ENCODE measurements around the gene C6orf120.

C6orf120 gene

GRCh38 chr6:169668203-169668847, 33.6 kb upstream of the C6orf120 start:
- no CpG with 5 or more reads among the region's 15 CpGs for WGBS, 2 donors (ENCODE audit: extremely low coverage in 2 of 2, insufficient read length in 2 of 2, insufficient replicate concordance in 1 of 2)
- no peaks in the 10 kb centered on the region for H3K27me3 ChIP-seq (ENCODE audit: control insufficient read depth in 3 of 3, insufficient read depth in 3 of 3, low read depth in 1 of 3, low read length in 3 of 3)
- H3K4ac ChIP-seq (ENCODE audit: low read length) = no peak overlapping the region
- H3K27ac ChIP-seq (replicated peaks; ENCODE audit: low read length) = no peak overlapping the region
- H3K18ac ChIP-seq (ENCODE audit: low read length) = no peak overlapping the region
- no peak overlapping the region for H4K8ac ChIP-seq (ENCODE audit: low read depth, low read length)
- no peak overlapping the region for H2BK120ac ChIP-seq (ENCODE audit: low read depth, low read length)
- no peak overlapping the region for H3K4me2 ChIP-seq (ENCODE audit: insufficient read depth, low read length, poor library complexity, severe bottlenecking)
- peaks cover 40 to 92% of the 10 kb centered on the region in 2 donors for H3K36me3 ChIP-seq (replicated peaks in 1 of 2; ENCODE audit: control insufficient read depth in 2 of 2, insufficient read depth in 2 of 2, low read length in 2 of 2)
- no peak overlapping the region for H3K4me3 ChIP-seq (ENCODE audit: low read length in 2 of 2)
- no peak overlapping the region for H2BK15ac ChIP-seq (ENCODE audit: low read length)
- peaks cover 10% of the 10 kb centered on the region for H3K79me1 ChIP-seq (ENCODE audit: low read depth, low read length)
- DNase-seq (ENCODE audit: low spot score) = no peak
- no peak overlapping the region for H3K14ac ChIP-seq (ENCODE audit: low read length)
- no peak overlapping the region for H2BK5ac ChIP-seq (ENCODE audit: low read length)
- H3K23ac ChIP-seq (ENCODE audit: low read depth, low read length, poor library complexity) = no peak overlapping the region
- H2BK12ac ChIP-seq (ENCODE audit: low read length) = no peak overlapping the region
- H4K91ac ChIP-seq (ENCODE audit: low read depth, low read length, poor library complexity) = no peak overlapping the region
- H3K9ac ChIP-seq (ENCODE audit: low read depth, low read length, poor library complexity) = no peak overlapping the region
- H2AFZ ChIP-seq (ENCODE audit: low read length) = no peak overlapping the region
- peaks cover 0 to 4% of the 10 kb centered on the region in 2 donors for H3K9me3 ChIP-seq (replicated peaks in 1 of 2; ENCODE audit: control insufficient read depth in 2 of 2, insufficient read depth in 1 of 2, low read depth in 1 of 2, low read length in 2 of 2)
- H2AK5ac ChIP-seq (ENCODE audit: low read depth, low read length) = no peak overlapping the region
- H3K4me1 ChIP-seq (ENCODE audit: control insufficient read depth in 2 of 2, insufficient read depth in 1 of 2, low read depth in 1 of 2, low read length in 2 of 2) = peaks cover 0 to 18% of the 10 kb centered on the region in 2 donors

- Histone ChIP-seq H4K91ac (ENCODE audit: low read depth, low read length, poor library complexity) (no peak overlapping the region), H3K14ac (ENCODE audit: low read length) (no peak overlapping the region), H2BK15ac (ENCODE audit: low read length) (no peak overlapping the region), H3K27me3 (ENCODE audit: control insufficient read depth in 3 of 3, insufficient read depth in 3 of 3, low read depth in 1 of 3, low read length in 3 of 3) (no peaks in the 10 kb centered on the region), H3K4me1 (ENCODE audit: control insufficient read depth in 2 of 2, insufficient read depth in 1 of 2, low read depth in 1 of 2, low read length in 2 of 2) (peaks cover 0 to 18% of the 10 kb centered on the region in 2 donors), H3K4ac (ENCODE audit: low read length) (no peak overlapping the region), H3K79me1 (ENCODE audit: low read depth, low read length) (peaks cover 8% of the 10 kb centered on the region), H3K36me3 (replicated peaks in 1 of 2; ENCODE audit: control insufficient read depth in 2 of 2, insufficient read depth in 2 of 2, low read length in 2 of 2) (peaks cover 32 to 84% of the 10 kb centered on the region in 2 donors), H2BK120ac (ENCODE audit: low read depth, low read length) (no peak overlapping the region), H3K4me3 (ENCODE audit: low read length in 2 of 2) (no peak overlapping the region), H3K23ac (ENCODE audit: low read depth, low read length, poor library complexity) (no peak overlapping the region), H3K9me3 (replicated peaks in 1 of 2; ENCODE audit: control insufficient read depth in 2 of 2, insufficient read depth in 1 of 2, low read depth in 1 of 2, low read length in 2 of 2) (no peaks in the 10 kb centered on the region), H3K27ac (replicated peaks; ENCODE audit: low read length) (no peak overlapping the region), H2BK5ac (ENCODE audit: low read length) (no peak overlapping the region), H2AK5ac (ENCODE audit: low read depth, low read length) (no peak overlapping the region), H3K4me2 (ENCODE audit: insufficient read depth, low read length, poor library complexity, severe bottlenecking) (no peak overlapping the region), H2AFZ (ENCODE audit: low read length) (no peak overlapping the region), H2BK12ac (ENCODE audit: low read length) (no peak overlapping the region), H4K8ac (ENCODE audit: low read depth, low read length) (no peak overlapping the region), H3K9ac (ENCODE audit: low read depth, low read length, poor library complexity) (no peak overlapping the region), H3K18ac (ENCODE audit: low read length) (no peak overlapping the region)
- DNase-seq (ENCODE audit: low spot score) = no peak
- WGBS, 2 donors (ENCODE audit: extremely low coverage in 2 of 2, insufficient read length in 2 of 2, insufficient replicate concordance in 1 of 2) = no CpG with 5 or more reads among the region's 6 CpGs
Measured at GRCh38 chr6:169669147-169669546, 32.8 kb upstream of the C6orf120 start.

- Histone ChIP-seq H3K79me1 (ENCODE audit: low read depth, low read length) (peaks cover 6% of the 10 kb centered on the region), H3K9me3 (replicated peaks in 1 of 2; ENCODE audit: control insufficient read depth in 2 of 2, insufficient read depth in 1 of 2, low read depth in 1 of 2, low read length in 2 of 2) (no peaks in the 10 kb centered on the region), H3K36me3 (replicated peaks in 1 of 2; ENCODE audit: control insufficient read depth in 2 of 2, insufficient read depth in 2 of 2, low read length in 2 of 2) (peaks cover 29 to 84% of the 10 kb centered on the region in 2 donors), H2AFZ (ENCODE audit: low read length) (no peak overlapping the region), H2BK5ac (ENCODE audit: low read length) (no peak overlapping the region), H2AK5ac (ENCODE audit: low read depth, low read length) (no peak overlapping the region), H3K14ac (ENCODE audit: low read length) (no peak overlapping the region), H2BK15ac (ENCODE audit: low read length) (no peak overlapping the region), H3K4me3 (ENCODE audit: low read length in 2 of 2) (no peak overlapping the region), H3K4ac (ENCODE audit: low read length) (no peak overlapping the region), H2BK120ac (ENCODE audit: low read depth, low read length) (no peak overlapping the region), H4K91ac (ENCODE audit: low read depth, low read length, poor library complexity) (no peak overlapping the region), H2BK12ac (ENCODE audit: low read length) (no peak overlapping the region), H3K23ac (ENCODE audit: low read depth, low read length, poor library complexity) (no peak overlapping the region), H4K8ac (ENCODE audit: low read depth, low read length) (no peak overlapping the region), H3K9ac (ENCODE audit: low read depth, low read length, poor library complexity) (no peak overlapping the region), H3K18ac (ENCODE audit: low read length) (no peak overlapping the region), H3K4me1 (ENCODE audit: control insufficient read depth in 2 of 2, insufficient read depth in 1 of 2, low read depth in 1 of 2, low read length in 2 of 2) (peaks cover 0 to 18% of the 10 kb centered on the region in 2 donors), H3K4me2 (ENCODE audit: insufficient read depth, low read length, poor library complexity, severe bottlenecking) (no peak overlapping the region), H3K27ac (replicated peaks; ENCODE audit: low read length) (no peak overlapping the region), H3K27me3 (ENCODE audit: control insufficient read depth in 3 of 3, insufficient read depth in 3 of 3, low read depth in 1 of 3, low read length in 3 of 3) (no peaks in the 10 kb centered on the region)
- no CpG with 5 or more reads among the region's 7 CpGs for WGBS, 2 donors (ENCODE audit: extremely low coverage in 2 of 2, insufficient read length in 2 of 2, insufficient replicate concordance in 1 of 2)
- no peak for DNase-seq (ENCODE audit: low spot score)
Measured at GRCh38 chr6:169669889-169670288, 32.0 kb upstream of the C6orf120 start.

GRCh38 chr6:169671563-169671962, 30.4 kb upstream of the C6orf120 start:
- H3K27me3 ChIP-seq (ENCODE audit: control insufficient read depth in 3 of 3, insufficient read depth in 3 of 3, low read depth in 1 of 3, low read length in 3 of 3) = no peaks in the 10 kb centered on the region
- H4K91ac ChIP-seq (ENCODE audit: low read depth, low read length, poor library complexity) = no peak overlapping the region
- no peak overlapping the region for H2AK5ac ChIP-seq (ENCODE audit: low read depth, low read length)
- no peak for DNase-seq (ENCODE audit: low spot score)
- H3K18ac ChIP-seq (ENCODE audit: low read length) = no peak overlapping the region
- peak overlapping the region; percentile 34 for H3K23ac ChIP-seq (ENCODE audit: low read depth, low read length, poor library complexity)
- peaks cover 1 to 18% of the 10 kb centered on the region in 2 donors for H3K4me1 ChIP-seq (ENCODE audit: control insufficient read depth in 2 of 2, insufficient read depth in 1 of 2, low read depth in 1 of 2, low read length in 2 of 2)
- H3K79me1 ChIP-seq (ENCODE audit: low read depth, low read length) = peaks cover 3% of the 10 kb centered on the region
- H3K9me3 ChIP-seq (replicated peaks in 1 of 2; ENCODE audit: control insufficient read depth in 2 of 2, insufficient read depth in 1 of 2, low read depth in 1 of 2, low read length in 2 of 2) = no peaks in the 10 kb centered on the region
- no peak overlapping the region for H3K27ac ChIP-seq (replicated peaks; ENCODE audit: low read length)
- no peak overlapping the region for H2BK5ac ChIP-seq (ENCODE audit: low read length)
- WGBS, 2 donors (ENCODE audit: extremely low coverage in 2 of 2, insufficient read length in 2 of 2, insufficient replicate concordance in 1 of 2) = no CpG with 5 or more reads among the region's 5 CpGs
- no peak overlapping the region for H3K9ac ChIP-seq (ENCODE audit: low read depth, low read length, poor library complexity)
- no peak overlapping the region for H2BK120ac ChIP-seq (ENCODE audit: low read depth, low read length)
- no peak overlapping the region for H3K4ac ChIP-seq (ENCODE audit: low read length)
- no peak overlapping the region for H4K8ac ChIP-seq (ENCODE audit: low read depth, low read length)
- no peak overlapping the region for H2AFZ ChIP-seq (ENCODE audit: low read length)
- peaks cover 25 to 79% of the 10 kb centered on the region in 2 donors for H3K36me3 ChIP-seq (replicated peaks in 1 of 2; ENCODE audit: control insufficient read depth in 2 of 2, insufficient read depth in 2 of 2, low read length in 2 of 2)
- no peak overlapping the region for H2BK12ac ChIP-seq (ENCODE audit: low read length)
- no peak overlapping the region for H3K4me2 ChIP-seq (ENCODE audit: insufficient read depth, low read length, poor library complexity, severe bottlenecking)
- no peak overlapping the region for H2BK15ac ChIP-seq (ENCODE audit: low read length)
- H3K4me3 ChIP-seq (ENCODE audit: low read length in 2 of 2) = no peak overlapping the region
- no peak overlapping the region for H3K14ac ChIP-seq (ENCODE audit: low read length)

All from neuronal stem cell (in vitro differentiated cells).